Measurements from ENCODE around the gene BCHE. TPM values are rescaled to one million over a fixed set of nuclear protein-coding genes. Genes with fewer than 3 reads are reported as not detected.

The BCHE gene
- polyA plus RNA-seq, 3 donors: not detected

DNA sequence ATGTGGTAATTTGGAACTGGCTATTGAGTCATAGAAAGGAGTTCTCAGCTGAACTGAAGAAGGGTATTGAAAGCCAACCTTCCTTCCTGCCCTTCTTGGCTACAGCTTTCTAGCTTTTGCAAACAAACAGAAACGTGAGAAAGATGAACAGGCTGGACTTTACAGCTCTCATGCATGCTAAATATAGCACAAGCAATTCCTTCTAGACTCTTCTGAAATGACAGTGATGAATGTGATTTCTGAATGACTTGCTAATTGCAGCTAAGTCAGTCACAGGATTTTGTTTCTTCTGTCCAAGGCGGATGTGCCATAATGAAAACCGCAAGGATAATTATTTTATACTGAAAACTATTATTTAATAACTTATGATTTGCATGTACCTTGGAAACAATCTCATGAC lies 36.3 kb downstream of the BCHE start:
- Histone ChIP-seq H3K36me3 (replicated peaks in 1 of 2; ENCODE audit: control insufficient read depth in 1 of 2, insufficient read depth in 2 of 2, low read length in 2 of 2) (no peaks in the 10 kb centered on the region), H3K9me3 (replicated peaks in 1 of 2; ENCODE audit: control insufficient read depth in 1 of 2, insufficient read depth in 1 of 2, low read length in 2 of 2) (no peaks in the 10 kb centered on the region), H3K4me2 (replicated peaks; ENCODE audit: extremely low read depth, low read length, poor library complexity, severe bottlenecking) (no peak overlapping the region), H3K79me2 (ENCODE audit: insufficient read depth, low read length) (no peaks in the 10 kb centered on the region), H3K4me3 (replicated peaks in 1 of 3; ENCODE audit: low read depth in 2 of 3, low read length in 3 of 3) (no peak overlapping the region), H3K27ac (ENCODE audit: low read depth in 1 of 2, low read length in 2 of 2) (no peak overlapping the region), H2AFZ (ENCODE audit: insufficient read depth, low read depth, low read length, poor library complexity, severe bottlenecking) (no peak overlapping the region), H3K9ac (ENCODE audit: insufficient read depth, low read length, poor library complexity, severe bottlenecking) (no peak overlapping the region), H3K27me3 (ENCODE audit: control insufficient read depth in 2 of 2, insufficient read depth in 2 of 2, low read length in 2 of 2) (no peaks in the 10 kb centered on the region), H3K4me1 (ENCODE audit: control insufficient read depth in 1 of 2, insufficient read depth in 2 of 2, low read length in 2 of 2) (no peaks in the 10 kb centered on the region), H4K20me1 (ENCODE audit: insufficient read depth, low read length) (no peaks in the 10 kb centered on the region)
- Mint-ChIP-seq H3K27ac (no peak overlapping the region), H3K4me3 (no peak overlapping the region), H3K27me3 (ENCODE audit: low read depth in 3 of 3) (no peaks in the 10 kb centered on the region), H3K4me1 (no peaks in the 10 kb centered on the region), H3K36me3 (no peaks in the 10 kb centered on the region), H3K9me3 (peaks cover 0 to 5% (median 2%) of the 10 kb centered on the region in 7 donors)
- intact Hi-C loops (cut with micrococcal nuclease): no loop called here
- no peak for DNase-seq
- no peak for TF ChIP-seq CTCF (IDR thresholded peaks at IDR 0.05)
- WGBS (ENCODE audit: insufficient coverage): no CpG with 5 or more reads among the region's 3 CpGs

GRCh38 chr3:165799026-165799425 lies 38.2 kb downstream of the BCHE start:
- Mint-ChIP-seq H3K9me3 (peaks cover 0 to 9% (median 2%) of the 10 kb centered on the region in 7 donors), H3K36me3 (no peaks in the 10 kb centered on the region), H3K27me3 (ENCODE audit: low read depth in 3 of 3) (no peaks in the 10 kb centered on the region), H3K27ac (no peak overlapping the region), H3K4me1 (no peaks in the 10 kb centered on the region), H3K4me3 (no peak overlapping the region)
- no peak overlapping the region for H3K4me2 ChIP-seq (replicated peaks; ENCODE audit: extremely low read depth, low read length, poor library complexity, severe bottlenecking)
- no peak for DNase-seq
- no peak overlapping the region for H3K4me3 ChIP-seq (replicated peaks in 1 of 3; ENCODE audit: low read depth in 2 of 3, low read length in 3 of 3)
- no peaks in the 10 kb centered on the region for H3K4me1 ChIP-seq (ENCODE audit: control insufficient read depth in 1 of 2, insufficient read depth in 2 of 2, low read length in 2 of 2)
- H4K20me1 ChIP-seq (ENCODE audit: insufficient read depth, low read length): no peaks in the 10 kb centered on the region
- H3K79me2 ChIP-seq (ENCODE audit: insufficient read depth, low read length): no peaks in the 10 kb centered on the region
- no peak for TF ChIP-seq CTCF (IDR thresholded peaks at IDR 0.05)
- H2AFZ ChIP-seq (ENCODE audit: insufficient read depth, low read depth, low read length, poor library complexity, severe bottlenecking): no peak overlapping the region
- no peak overlapping the region for H3K9ac ChIP-seq (ENCODE audit: insufficient read depth, low read length, poor library complexity, severe bottlenecking)
- intact Hi-C loops (cut with micrococcal nuclease): no loop called here
- no peaks in the 10 kb centered on the region for H3K9me3 ChIP-seq (replicated peaks in 1 of 2; ENCODE audit: control insufficient read depth in 1 of 2, insufficient read depth in 1 of 2, low read length in 2 of 2)
- no peak overlapping the region for H3K27ac ChIP-seq (ENCODE audit: low read depth in 1 of 2, low read length in 2 of 2)
- H3K36me3 ChIP-seq (replicated peaks in 1 of 2; ENCODE audit: control insufficient read depth in 1 of 2, insufficient read depth in 2 of 2, low read length in 2 of 2): no peaks in the 10 kb centered on the region
- no CpG with 5 or more reads among the region's 1 CpG for WGBS (ENCODE audit: insufficient coverage)
- no peaks in the 10 kb centered on the region for H3K27me3 ChIP-seq (ENCODE audit: control insufficient read depth in 2 of 2, insufficient read depth in 2 of 2, low read length in 2 of 2)

All from CD14-positive monocyte (primary cell).